ENCODE measurements around the gene SLC6A13. TPM values are rescaled to one million over a fixed set of nuclear protein-coding genes. Genes with fewer than 3 reads are reported as not detected.

The SLC6A13 gene
- total RNA-seq, 2 experiments from 2014 or later = 0.11 to 0.60 TPM

DNA sequence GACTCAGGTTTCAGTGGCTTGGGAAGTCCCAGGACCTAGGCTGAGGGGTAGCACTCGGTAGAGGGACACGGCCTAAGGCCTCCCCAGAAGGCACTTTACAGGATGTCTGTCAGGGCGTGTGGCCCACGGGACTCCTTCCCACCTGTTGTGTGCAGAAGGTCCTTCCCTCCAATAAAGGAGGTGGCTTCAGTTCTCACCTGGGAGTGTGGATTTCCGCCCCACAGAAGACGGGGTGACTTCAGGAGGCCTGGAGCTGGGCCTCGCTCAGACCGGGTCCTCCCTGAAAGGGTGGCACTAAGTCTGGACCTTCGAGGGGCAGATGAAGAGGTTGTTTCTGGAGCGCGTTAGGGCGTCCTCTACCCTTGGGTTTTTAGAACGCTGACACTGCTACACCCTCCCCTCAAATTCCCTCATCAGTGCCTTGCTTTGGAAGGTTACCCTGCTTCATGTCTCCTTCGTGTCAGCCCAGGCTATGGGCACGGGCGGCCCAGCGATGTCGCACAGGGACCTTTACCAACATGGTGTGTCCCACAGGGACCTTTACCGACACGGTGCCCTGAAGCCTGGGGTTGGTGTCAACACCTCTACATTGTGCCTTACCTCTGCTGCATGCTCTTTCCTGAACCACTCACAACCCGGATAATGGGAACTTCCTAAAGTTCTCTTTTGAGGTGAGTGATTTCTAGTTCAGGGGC lies 55.7 kb downstream of the SLC6A13 start:
- Mint-ChIP-seq H3K27ac (no peak overlapping the region), H3K9me3 (no peaks in the 10 kb centered on the region), H3K27me3 (peaks cover 75% of the 10 kb centered on the region), H3K4me3 (no peak overlapping the region), H3K4me1 (ENCODE audit: low read depth) (peaks cover 4% of the 10 kb centered on the region), H3K36me3 (ENCODE audit: low read depth) (no peaks in the 10 kb centered on the region)
- Histone ChIP-seq H3K27ac (ENCODE audit: low read depth in 1 of 2, low read length in 2 of 2) (no peak overlapping the region), H3K27me3 (ENCODE audit: control insufficient read depth in 1 of 2, insufficient read depth in 2 of 2, low read length in 2 of 2) (peaks cover 23 to 47% of the 10 kb centered on the region in 2 experiments), H3K36me3 (ENCODE audit: insufficient read depth, low read length) (no peaks in the 10 kb centered on the region), H3K9me3 (ENCODE audit: control insufficient read depth in 1 of 2, insufficient read depth in 1 of 2, low read length in 2 of 2) (peaks cover 0 to 3% of the 10 kb centered on the region in 2 experiments), H3K4me1 (ENCODE audit: insufficient read depth, low read length) (peaks cover 2% of the 10 kb centered on the region), H3K4me3 (ENCODE audit: low read length) (no peak overlapping the region)
- ATAC-seq (ENCODE audit: poor library complexity) (no peak), DNase-seq (no peak)
- POLR2A ChIA-PET = no interaction called here
- TF ChIP-seq, protein P1, sequence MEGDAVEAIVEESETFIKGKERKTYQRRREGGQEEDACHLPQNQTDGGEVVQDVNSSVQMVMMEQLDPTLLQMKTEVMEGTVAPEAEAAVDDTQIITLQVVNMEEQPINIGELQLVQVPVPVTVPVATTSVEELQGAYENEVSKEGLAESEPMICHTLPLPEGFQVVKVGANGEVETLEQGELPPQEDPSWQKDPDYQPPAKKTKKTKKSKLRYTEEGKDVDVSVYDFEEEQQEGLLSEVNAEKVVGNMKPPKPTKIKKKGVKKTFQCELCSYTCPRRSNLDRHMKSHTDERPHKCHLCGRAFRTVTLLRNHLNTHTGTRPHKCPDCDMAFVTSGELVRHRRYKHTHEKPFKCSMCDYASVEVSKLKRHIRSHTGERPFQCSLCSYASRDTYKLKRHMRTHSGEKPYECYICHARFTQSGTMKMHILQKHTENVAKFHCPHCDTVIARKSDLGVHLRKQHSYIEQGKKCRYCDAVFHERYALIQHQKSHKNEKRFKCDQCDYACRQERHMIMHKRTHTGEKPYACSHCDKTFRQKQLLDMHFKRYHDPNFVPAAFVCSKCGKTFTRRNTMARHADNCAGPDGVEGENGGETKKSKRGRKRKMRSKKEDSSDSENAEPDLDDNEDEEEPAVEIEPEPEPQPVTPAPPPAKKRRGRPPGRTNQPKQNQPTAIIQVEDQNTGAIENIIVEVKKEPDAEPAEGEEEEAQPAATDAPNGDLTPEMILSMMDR (IDR thresholded peaks at IDR 0.05) = no peak
- intact Hi-C loops (cut with DNase I, micrococcal nuclease) = no loop called here
- CTCF ChIA-PET = no interaction called here

DNA sequence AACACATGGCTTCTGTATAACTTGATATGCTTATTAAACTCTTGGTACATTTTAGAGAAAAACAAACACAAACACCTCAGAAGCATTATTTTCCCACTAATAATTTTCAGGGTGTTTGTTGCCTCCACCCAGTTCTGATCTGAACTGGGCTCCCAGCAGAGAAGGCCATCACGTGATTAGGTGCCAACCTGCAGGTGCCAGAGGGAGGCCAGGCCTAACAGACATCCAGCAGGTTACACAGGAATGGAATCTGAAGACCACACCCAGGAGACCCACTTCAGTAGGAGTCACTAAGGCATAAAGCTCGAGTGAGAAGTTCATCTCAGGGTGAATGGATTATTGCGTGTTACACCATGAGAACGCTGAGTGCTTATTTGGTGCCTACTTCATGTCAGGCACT lies 57.6 kb downstream of the SLC6A13 start:
- ChIA-PET POLR2A (no interaction called here), CTCF (no interaction called here)
- Histone ChIP-seq H3K4me1 (ENCODE audit: insufficient read depth, low read length) (peaks cover 2% of the 10 kb centered on the region), H3K27me3 (ENCODE audit: control insufficient read depth in 1 of 2, insufficient read depth in 2 of 2, low read length in 2 of 2) (peaks cover 23 to 41% of the 10 kb centered on the region in 2 experiments), H3K4me3 (ENCODE audit: low read length) (no peak overlapping the region), H3K9me3 (ENCODE audit: control insufficient read depth in 1 of 2, insufficient read depth in 1 of 2, low read length in 2 of 2) (peaks cover 0 to 3% of the 10 kb centered on the region in 2 experiments), H3K27ac (ENCODE audit: low read depth in 1 of 2, low read length in 2 of 2) (no peak overlapping the region), H3K36me3 (ENCODE audit: insufficient read depth, low read length) (no peaks in the 10 kb centered on the region)
- TF ChIP-seq, protein P1 (IDR thresholded peaks at IDR 0.05) = no peak
- DNase-seq = no peak
- Mint-ChIP-seq H3K27ac (no peak overlapping the region), H3K27me3 (peaks cover 73% of the 10 kb centered on the region), H3K4me3 (no peak overlapping the region), H3K9me3 (no peaks in the 10 kb centered on the region), H3K4me1 (ENCODE audit: low read depth) (peaks cover 4% of the 10 kb centered on the region), H3K36me3 (ENCODE audit: low read depth) (no peaks in the 10 kb centered on the region)
- ATAC-seq (ENCODE audit: poor library complexity) = no peak
- intact Hi-C loops (cut with DNase I, micrococcal nuclease) = no loop called here

DNA sequence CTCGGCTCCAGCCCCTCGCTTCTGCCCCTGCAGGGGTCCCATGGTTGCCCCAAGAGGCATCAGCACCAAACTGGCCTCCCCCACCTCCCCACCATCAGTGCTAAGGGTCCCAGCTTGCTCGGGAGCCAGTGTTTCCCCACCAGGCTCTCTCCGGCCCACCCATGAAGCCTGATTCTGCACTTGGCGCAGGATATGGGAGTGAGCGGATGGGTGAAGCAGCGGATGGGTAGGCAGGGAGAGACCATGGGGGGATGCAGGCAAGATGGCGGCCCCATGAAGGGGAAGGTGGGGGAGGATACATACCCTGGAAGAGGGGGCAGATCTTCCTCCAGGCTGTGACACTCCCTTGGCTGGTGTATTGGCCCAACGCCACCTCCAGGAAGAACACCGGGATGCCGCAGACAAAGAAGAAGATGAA lies 58.4 kb downstream of the SLC6A13 start:
- ATAC-seq (ENCODE audit: poor library complexity) (no peak), DNase-seq (no peak)
- TF ChIP-seq, protein P1 (IDR thresholded peaks at IDR 0.05) = no peak
- H3K36me3 ChIP-seq (ENCODE audit: insufficient read depth, low read length) = no peaks in the 10 kb centered on the region
- Mint-ChIP-seq H3K4me3 (no peak overlapping the region), H3K9me3 (no peaks in the 10 kb centered on the region), H3K36me3 (ENCODE audit: low read depth) (no peaks in the 10 kb centered on the region), H3K27me3 (peaks cover 75% of the 10 kb centered on the region), H3K4me1 (ENCODE audit: low read depth) (peaks cover 4% of the 10 kb centered on the region), H3K27ac (no peak overlapping the region)
- ChIA-PET CTCF (no interaction called here), POLR2A (no interaction called here)
- H3K4me1 ChIP-seq (ENCODE audit: insufficient read depth, low read length) = peaks cover 2% of the 10 kb centered on the region
- intact Hi-C loops (cut with DNase I, micrococcal nuclease) = no loop called here
- H3K27me3 ChIP-seq (ENCODE audit: control insufficient read depth in 1 of 2, insufficient read depth in 2 of 2, low read length in 2 of 2) = peaks cover 23 to 41% of the 10 kb centered on the region in 2 experiments
- H3K27ac ChIP-seq (ENCODE audit: low read depth in 1 of 2, low read length in 2 of 2) = no peak overlapping the region
- H3K4me3 ChIP-seq (ENCODE audit: low read length) = no peak overlapping the region
- peaks cover 0 to 3% of the 10 kb centered on the region in 2 experiments for H3K9me3 ChIP-seq (ENCODE audit: control insufficient read depth in 1 of 2, insufficient read depth in 1 of 2, low read length in 2 of 2)
